Liver (tissue), 9 donors: ENCODE measurements around the gene SLC25A22. TPM values are rescaled to one million over a fixed set of nuclear protein-coding genes. Genes with fewer than 3 reads are reported as not detected.

Source experiments
- DNase-seq: peaks from one replicate; pipeline ENCODE4 v3.0.0-alpha.2; 2017; ENCODE audit warnings: low spot score
- H3K27ac ChIP-seq, 2 donors: one replicate each; pipeline ENCODE4 v1.7.0; 2013; ENCODE audit warnings: inconsistent platforms in 2 of 2, low read length in 2 of 2, control low read depth in 1 of 2, low read depth in 1 of 2, mild to moderate bottlenecking in 1 of 2
- H3K27me3 ChIP-seq, 4 donors: one replicate each; pipeline versions ENCODE4 v1.6.1 to v1.7.0; 2013; ENCODE audit warnings: low read length in 3 of 4, inconsistent platforms in 1 of 4, mild to moderate bottlenecking in 1 of 4, moderate library complexity in 1 of 4; ENCODE audit not compliant: control insufficient read depth in 4 of 4, insufficient read depth in 4 of 4
- H3K36me3 ChIP-seq, 4 donors: one replicate each; pipeline versions ENCODE4 v1.6.1 to v1.7.0; 2013; ENCODE audit warnings: low read length in 3 of 4, mild to moderate bottlenecking in 3 of 4, low read depth in 1 of 4, moderate library complexity in 1 of 4; ENCODE audit not compliant: control insufficient read depth in 4 of 4, insufficient read depth in 3 of 4
- H3K4me1 ChIP-seq, 4 donors: one replicate each; pipeline versions ENCODE4 v1.6.1 to v1.7.0; 2013; ENCODE audit warnings: low read length in 3 of 4, mild to moderate bottlenecking in 3 of 4, moderate library complexity in 1 of 4; ENCODE audit not compliant: control insufficient read depth in 4 of 4, insufficient read depth in 4 of 4
- H3K4me3 ChIP-seq, 3 donors: one replicate each; pipeline versions ENCODE4 v1.6.1 to v1.7.0; 2013; ENCODE audit warnings: low read length in 3 of 3, control low read depth in 1 of 3, low read depth in 1 of 3, mild to moderate bottlenecking in 1 of 3
- H3K9ac ChIP-seq, 2 donors: one replicate each; pipeline ENCODE4 v1.7.0; 2013; ENCODE audit warnings: low read length in 2 of 2, mild to moderate bottlenecking in 2 of 2, moderate library complexity in 2 of 2, control low read depth in 1 of 2, low read depth in 1 of 2
- H3K9me3 ChIP-seq, 4 donors: one replicate each; pipeline versions ENCODE4 v1.6.1 to v1.7.0; 2013; ENCODE audit warnings: low read length in 3 of 4; ENCODE audit not compliant: control insufficient read depth in 4 of 4
- ATF3 ChIP-seq: IDR thresholded peaks from 2 replicates; pipeline ENCODE4 v1.6.1; 2016; ENCODE audit warnings: antibody characterized with exemption
- FOXA1 ChIP-seq: IDR thresholded peaks from 2 replicates; pipeline ENCODE4 v1.6.1; 2016; ENCODE audit warnings: antibody characterized with exemption
- FOXA2 ChIP-seq: IDR thresholded peaks from 2 replicates; pipeline ENCODE4 v1.6.1; 2016; ENCODE audit warnings: antibody characterized with exemption
- GABPA ChIP-seq, 2 donors: IDR thresholded peaks in 1 of 2; conservative IDR thresholded peaks in 1 of 2; 2 replicates each; pipeline ENCODE4 v1.6.1; 2016; ENCODE audit warnings: antibody characterized with exemption in 2 of 2, mild to moderate bottlenecking in 1 of 2, moderate library complexity in 1 of 2
- HNF4A ChIP-seq, 2 donors: conservative IDR thresholded peaks; 2 replicates each; pipeline ENCODE4 v1.6.1; 2016; ENCODE audit warnings: antibody characterized with exemption in 2 of 2, mild to moderate bottlenecking in 2 of 2
- JUND ChIP-seq, 2 donors: IDR thresholded peaks; 2 replicates each; pipeline ENCODE4 v1.6.1; 2016; ENCODE audit warnings: antibody characterized with exemption in 2 of 2
- NR2F2 ChIP-seq: IDR thresholded peaks from 2 replicates; pipeline ENCODE4 v1.6.1; 2016; ENCODE audit warnings: antibody characterized with exemption
- RAD21 ChIP-seq, 2 donors: IDR thresholded peaks; 2 replicates each; pipeline ENCODE4 v1.6.1; 2016; ENCODE audit warnings: antibody characterized with exemption in 2 of 2, mild to moderate bottlenecking in 2 of 2
- RXRA ChIP-seq, 2 donors: IDR thresholded peaks; 2 replicates each; pipeline ENCODE4 v1.6.1; 2017 to 2018; ENCODE audit warnings: antibody characterized with exemption in 2 of 2, mild to moderate bottlenecking in 1 of 2
- SP1 ChIP-seq: IDR thresholded peaks from 2 replicates; pipeline ENCODE4 v1.6.1; 2018; ENCODE audit warnings: antibody characterized with exemption, mild to moderate bottlenecking
- YY1 ChIP-seq: IDR thresholded peaks from 2 replicates; pipeline ENCODE4 v1.6.1; 2016; ENCODE audit warnings: antibody characterized with exemption, mild to moderate bottlenecking
- WGBS: extraction: QIAGEN DNeasy Blood & Tissue Kit; methylation state at CpG from one replicate; pipeline ENCODE4 v1.1.7; 2013; 5-methylcytosine and 5-hydroxymethylcytosine counted together
- polyA plus RNA-seq, 2 donors: library from polyadenylated mRNA; stranded (reverse) in 1 of 2; unstranded in 1 of 2; fragments of 200-250 nt in 1 of 2; fragments of >200 nt in 1 of 2; fragmentation: Nextera tagmentation in 1 of 2; extraction: Ambion mirVana in 1 of 2; gene quantifications; one replicate each; pipeline versions ENCODE4 v1.2.1 to v1.2.3, GENCODE V29; 2013 to 2015
- total RNA-seq, 2 donors: library from RNA; depleted of rRNA; stranded (reverse); fragments of >200 nt; gene quantifications; one replicate each; pipeline ENCODE4 v1.2.3, GENCODE V29; 2014
- TF ChIP-seq, protein P1 (sequence below): fragments of 150-350 bp; IDR thresholded peaks from 2 replicates; pipeline ENCODE4 v1.5.1; 2017; ENCODE audit warnings: improper control_type of control experiment, low read depth, low read length; ENCODE audit not compliant: missing input control
- TF ChIP-seq, protein P2 (sequence below): IDR thresholded peaks from 2 replicates; pipeline ENCODE4 v1.6.1; 2016; ENCODE audit warnings: antibody characterized with exemption, mild to moderate bottlenecking
- TF ChIP-seq, protein P3 (sequence below): IDR thresholded peaks from 2 replicates; pipeline ENCODE4 v1.6.1; 2016; ENCODE audit warnings: antibody characterized with exemption
- donor health status: healthy.
- donor health status: healthy.
- donor health status: healthy.
- donor health status: healthy.
- donor health status: healthy.

Gene SLC25A22
- total and polyA plus RNA-seq, 4 donors: 5.3 to 26.8 (median 12.1) TPM

GRCh38 chr11:765025-765801, 32.9 kb downstream of the SLC25A22 start:
- DNase-seq: peak; percentile 59
- no peak for TF ChIP-seq YY1
- TF ChIP-seq, protein P1, sequence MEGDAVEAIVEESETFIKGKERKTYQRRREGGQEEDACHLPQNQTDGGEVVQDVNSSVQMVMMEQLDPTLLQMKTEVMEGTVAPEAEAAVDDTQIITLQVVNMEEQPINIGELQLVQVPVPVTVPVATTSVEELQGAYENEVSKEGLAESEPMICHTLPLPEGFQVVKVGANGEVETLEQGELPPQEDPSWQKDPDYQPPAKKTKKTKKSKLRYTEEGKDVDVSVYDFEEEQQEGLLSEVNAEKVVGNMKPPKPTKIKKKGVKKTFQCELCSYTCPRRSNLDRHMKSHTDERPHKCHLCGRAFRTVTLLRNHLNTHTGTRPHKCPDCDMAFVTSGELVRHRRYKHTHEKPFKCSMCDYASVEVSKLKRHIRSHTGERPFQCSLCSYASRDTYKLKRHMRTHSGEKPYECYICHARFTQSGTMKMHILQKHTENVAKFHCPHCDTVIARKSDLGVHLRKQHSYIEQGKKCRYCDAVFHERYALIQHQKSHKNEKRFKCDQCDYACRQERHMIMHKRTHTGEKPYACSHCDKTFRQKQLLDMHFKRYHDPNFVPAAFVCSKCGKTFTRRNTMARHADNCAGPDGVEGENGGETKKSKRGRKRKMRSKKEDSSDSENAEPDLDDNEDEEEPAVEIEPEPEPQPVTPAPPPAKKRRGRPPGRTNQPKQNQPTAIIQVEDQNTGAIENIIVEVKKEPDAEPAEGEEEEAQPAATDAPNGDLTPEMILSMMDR: peak; percentile 53
- TF ChIP-seq RAD21 (IDR thresholded peaks at IDR 0.05): peak; percentile 72 to 82
- TF ChIP-seq, protein P2, sequence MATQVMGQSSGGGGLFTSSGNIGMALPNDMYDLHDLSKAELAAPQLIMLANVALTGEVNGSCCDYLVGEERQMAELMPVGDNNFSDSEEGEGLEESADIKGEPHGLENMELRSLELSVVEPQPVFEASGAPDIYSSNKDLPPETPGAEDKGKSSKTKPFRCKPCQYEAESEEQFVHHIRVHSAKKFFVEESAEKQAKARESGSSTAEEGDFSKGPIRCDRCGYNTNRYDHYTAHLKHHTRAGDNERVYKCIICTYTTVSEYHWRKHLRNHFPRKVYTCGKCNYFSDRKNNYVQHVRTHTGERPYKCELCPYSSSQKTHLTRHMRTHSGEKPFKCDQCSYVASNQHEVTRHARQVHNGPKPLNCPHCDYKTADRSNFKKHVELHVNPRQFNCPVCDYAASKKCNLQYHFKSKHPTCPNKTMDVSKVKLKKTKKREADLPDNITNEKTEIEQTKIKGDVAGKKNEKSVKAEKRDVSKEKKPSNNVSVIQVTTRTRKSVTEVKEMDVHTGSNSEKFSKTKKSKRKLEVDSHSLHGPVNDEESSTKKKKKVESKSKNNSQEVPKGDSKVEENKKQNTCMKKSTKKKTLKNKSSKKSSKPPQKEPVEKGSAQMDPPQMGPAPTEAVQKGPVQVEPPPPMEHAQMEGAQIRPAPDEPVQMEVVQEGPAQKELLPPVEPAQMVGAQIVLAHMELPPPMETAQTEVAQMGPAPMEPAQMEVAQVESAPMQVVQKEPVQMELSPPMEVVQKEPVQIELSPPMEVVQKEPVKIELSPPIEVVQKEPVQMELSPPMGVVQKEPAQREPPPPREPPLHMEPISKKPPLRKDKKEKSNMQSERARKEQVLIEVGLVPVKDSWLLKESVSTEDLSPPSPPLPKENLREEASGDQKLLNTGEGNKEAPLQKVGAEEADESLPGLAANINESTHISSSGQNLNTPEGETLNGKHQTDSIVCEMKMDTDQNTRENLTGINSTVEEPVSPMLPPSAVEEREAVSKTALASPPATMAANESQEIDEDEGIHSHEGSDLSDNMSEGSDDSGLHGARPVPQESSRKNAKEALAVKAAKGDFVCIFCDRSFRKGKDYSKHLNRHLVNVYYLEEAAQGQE: no peak
- TF ChIP-seq RXRA (IDR thresholded peaks at IDR 0.05): no peak
- no peak overlapping the region for H3K9ac ChIP-seq
- no peaks in the 10 kb centered on the region for H3K9me3 ChIP-seq
- H3K4me3 ChIP-seq: no peak overlapping the region
- H3K27me3 ChIP-seq: no peaks in the 10 kb centered on the region
- H3K4me1 ChIP-seq: peaks cover 0 to 8% (median 8%) of the 10 kb centered on the region in 4 donors
- peaks cover 15 to 48% (median 23%) of the 10 kb centered on the region in 4 donors for H3K36me3 ChIP-seq
- no peak overlapping the region for H3K27ac ChIP-seq
- 76% methylated on average over 19 of the region's 19 CpGs for WGBS

GRCh38 chr11:764322-765024, 33.6 kb downstream of the SLC25A22 start:
- Histone ChIP-seq H3K27me3 (no peaks in the 10 kb centered on the region), H3K27ac (no peak overlapping the region), H3K36me3 (peaks cover 19 to 51% (median 26%) of the 10 kb centered on the region in 4 donors), H3K9ac (no peak overlapping the region), H3K4me3 (no peak overlapping the region), H3K9me3 (no peaks in the 10 kb centered on the region), H3K4me1 (peaks cover 0 to 8% (median 8%) of the 10 kb centered on the region in 4 donors)
- DNase-seq: no peak
- TF ChIP-seq HNF4A (conservative IDR thresholded peaks at IDR 0.05): no peak
- TF ChIP-seq RXRA (IDR thresholded peaks at IDR 0.05): no peak
- 87% methylated on average over 18 of the region's 18 CpGs for WGBS

DNA sequence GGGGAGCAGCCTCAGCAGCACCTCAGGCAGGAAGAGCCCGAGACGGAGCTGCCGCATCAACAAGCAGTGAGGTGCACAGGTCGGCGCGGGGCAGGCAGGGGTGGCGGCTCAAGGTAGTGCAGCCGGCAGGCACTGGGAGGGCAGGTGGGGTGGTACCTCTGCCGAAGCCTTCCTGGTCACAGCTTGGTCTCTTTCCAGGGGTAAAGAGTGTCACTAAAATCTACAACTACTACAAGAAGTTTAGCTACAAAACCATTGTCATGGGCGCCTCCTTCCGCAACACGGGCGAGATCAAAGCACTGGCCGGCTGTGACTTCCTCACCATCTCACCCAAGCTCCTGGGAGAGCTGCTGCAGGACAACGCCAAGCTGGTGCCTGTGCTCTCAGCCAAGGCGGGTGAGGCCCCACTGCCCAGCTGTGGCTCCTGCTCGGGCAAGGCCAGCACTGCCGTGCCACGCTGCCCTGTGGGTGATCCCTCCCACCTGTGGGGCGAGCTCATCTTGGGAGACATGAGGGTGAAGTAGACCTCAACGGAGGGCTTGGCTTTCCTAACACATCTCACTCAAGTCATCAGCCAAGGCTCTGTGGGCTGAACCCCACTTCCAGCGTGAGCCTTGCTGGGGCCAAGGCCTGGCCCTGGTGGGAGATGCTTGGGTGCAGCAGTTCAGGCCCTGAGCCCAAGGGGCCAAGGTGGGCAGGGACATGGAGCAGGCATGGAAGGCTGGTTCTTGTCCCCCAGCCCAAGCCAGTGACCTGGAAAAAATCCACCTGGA, 34.3 kb downstream of the SLC25A22 start:
- 92% methylated on average over 22 of the region's 22 CpGs for WGBS

More for the DNA sequence above, 34.3 kb downstream of the SLC25A22 start:
- Histone ChIP-seq H3K9me3 (no peaks in the 10 kb centered on the region), H3K27ac (no peak overlapping the region), H3K36me3 (peaks cover 23 to 54% (median 29%) of the 10 kb centered on the region in 4 donors), H3K4me3 (no peak overlapping the region), H3K4me1 (peaks cover 0 to 8% (median 8%) of the 10 kb centered on the region in 4 donors), H3K27me3 (no peaks in the 10 kb centered on the region), H3K9ac (no peak overlapping the region)
- no peak for DNase-seq
- TF ChIP-seq, protein P3, sequence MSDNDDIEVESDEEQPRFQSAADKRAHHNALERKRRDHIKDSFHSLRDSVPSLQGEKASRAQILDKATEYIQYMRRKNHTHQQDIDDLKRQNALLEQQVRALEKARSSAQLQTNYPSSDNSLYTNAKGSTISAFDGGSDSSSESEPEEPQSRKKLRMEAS: no peak
- TF ChIP-seq JUND (IDR thresholded peaks at IDR 0.05): no peak
- no peak for TF ChIP-seq RAD21 (IDR thresholded peaks at IDR 0.05)
- no peak for TF ChIP-seq FOXA2
- no peak for TF ChIP-seq GABPA (IDR thresholded peaks at IDR 0.05 in 1 of 2, conservative IDR thresholded peaks at IDR 0.05 in 1 of 2)
- TF ChIP-seq FOXA1: no peak
- TF ChIP-seq NR2F2: no peak
- TF ChIP-seq, protein P2: no peak
- TF ChIP-seq YY1: no peak
- no peak for TF ChIP-seq ATF3
- TF ChIP-seq SP1: no peak
- no peak for TF ChIP-seq HNF4A (conservative IDR thresholded peaks at IDR 0.05)
